Trophoblast cell (in vitro differentiated cells and primary cell): Measurements from ENCODE around the gene PCGF3.
"Not testable (repeated sequence)": the region's sequence is repeated elsewhere in the genome, so short reads cannot be mapped to it uniquely, and the experiment has no call there.

Source experiments
- DNase-seq, 2 donors: peaks; one replicate each; pipeline ENCODE4 v3.0.0-alpha.2; 2016
- H2AFZ ChIP-seq: 2 replicates; pipeline ENCODE4 v1.6.1; 2013; ENCODE audit warnings: low read length, moderate library complexity, mild to moderate bottlenecking; ENCODE audit not compliant: insufficient read depth, poor library complexity
- H2AK5ac ChIP-seq: 2 replicates; pipeline ENCODE4 v1.6.1; 2013; ENCODE audit warnings: mild to moderate bottlenecking, low read length
- H2BK120ac ChIP-seq: 2 replicates; pipeline ENCODE4 v1.6.1; 2013; ENCODE audit warnings: low read length, mild to moderate bottlenecking, moderate library complexity; ENCODE audit not compliant: insufficient read depth, poor library complexity
- H2BK12ac ChIP-seq: 2 replicates; pipeline ENCODE4 v1.6.1; 2013; ENCODE audit warnings: mild to moderate bottlenecking, low read length, moderate library complexity
- H2BK5ac ChIP-seq: 2 replicates; pipeline ENCODE4 v1.6.1; 2013; ENCODE audit warnings: low read length, low read depth, moderate library complexity, mild to moderate bottlenecking; ENCODE audit not compliant: poor library complexity
- H3K14ac ChIP-seq: 2 replicates; pipeline ENCODE4 v1.6.1; 2013; ENCODE audit warnings: mild to moderate bottlenecking, low read length
- H3K18ac ChIP-seq: 2 replicates; pipeline ENCODE4 v1.6.1; 2013; ENCODE audit warnings: mild to moderate bottlenecking, low read length
- H3K23ac ChIP-seq: 2 replicates; pipeline ENCODE4 v1.6.1; 2013; ENCODE audit warnings: low read length
- H3K27ac ChIP-seq: 2 replicates; pipeline ENCODE4 v1.5.1; 2013; ENCODE audit warnings: low read depth, mild to moderate bottlenecking, inconsistent platforms, low read length, moderate library complexity
- H3K27me3 ChIP-seq: 2 replicates; pipeline ENCODE4 v1.6.1; 2013; ENCODE audit warnings: inconsistent platforms, mild to moderate bottlenecking, low read length, moderate library complexity; ENCODE audit not compliant: insufficient read depth
- H3K36me3 ChIP-seq, 2 experiments: 1 replicate in 1 of 2; 2 replicates in 1 of 2; pipeline ENCODE4 v1.6.1; 2013; ENCODE audit warnings: low read length in 2 of 2, mild to moderate bottlenecking in 2 of 2, moderate library complexity in 1 of 2; ENCODE audit not compliant: insufficient read depth in 2 of 2, control insufficient read depth in 1 of 2
- H3K4ac ChIP-seq: 2 replicates; pipeline ENCODE4 v1.6.1; 2013; ENCODE audit warnings: low read depth, mild to moderate bottlenecking, low read length, moderate library complexity
- H3K4me1 ChIP-seq, 2 experiments: 1 replicate in 1 of 2; 2 replicates in 1 of 2; pipeline ENCODE4 v1.6.1; 2013; ENCODE audit warnings: low read length in 2 of 2, mild to moderate bottlenecking in 2 of 2, moderate library complexity in 1 of 2; ENCODE audit not compliant: insufficient read depth in 2 of 2, control insufficient read depth in 1 of 2
- H3K4me2 ChIP-seq: 2 replicates; pipeline ENCODE4 v1.6.1; 2013; ENCODE audit warnings: inconsistent platforms, mild to moderate bottlenecking, low read length, moderate library complexity
- H3K4me3 ChIP-seq: 2 replicates; pipeline ENCODE4 v1.5.1; 2013; ENCODE audit warnings: mild to moderate bottlenecking, low read depth, low read length, inconsistent platforms
- H3K79me1 ChIP-seq: one replicate; pipeline ENCODE4 v1.6.1; 2013; ENCODE audit warnings: low read length
- H3K79me2 ChIP-seq: 2 replicates; pipeline ENCODE4 v1.6.1; 2013; ENCODE audit warnings: low read length, mild to moderate bottlenecking; ENCODE audit not compliant: control insufficient read depth, insufficient read depth, poor library complexity
- H3K9ac ChIP-seq: 2 replicates; pipeline ENCODE4 v1.6.1; 2013; ENCODE audit warnings: mild to moderate bottlenecking, low read length
- H3K9me3 ChIP-seq: 2 replicates; pipeline ENCODE4 v1.6.1; 2013; ENCODE audit warnings: low read depth, mild to moderate bottlenecking, control low read depth, inconsistent platforms, low read length; ENCODE audit not compliant: insufficient read depth
- H4K12ac ChIP-seq: 2 replicates; pipeline ENCODE4 v1.6.1; 2013; ENCODE audit warnings: low read depth, mild to moderate bottlenecking, low read length, moderate library complexity
- H4K8ac ChIP-seq: 2 replicates; pipeline ENCODE4 v1.6.1; 2013; ENCODE audit warnings: low read depth, mild to moderate bottlenecking, low read length, moderate library complexity
- H4K91ac ChIP-seq: one replicate; pipeline ENCODE4 v1.6.1; 2013; ENCODE audit warnings: low read depth, mild to moderate bottlenecking, low read length, moderate library complexity
- WGBS: extraction: QIAGEN DNeasy Blood & Tissue Kit; methylation state at CpG from one replicate; pipeline ENCODE4 v1.1.7; 2013; ENCODE audit warnings: missing lambda C conversion rate; ENCODE audit not compliant: insufficient read length, insufficient coverage; ENCODE audit errors: extremely low coverage; 5-methylcytosine and 5-hydroxymethylcytosine counted together

The PCGF3 gene

DNA sequence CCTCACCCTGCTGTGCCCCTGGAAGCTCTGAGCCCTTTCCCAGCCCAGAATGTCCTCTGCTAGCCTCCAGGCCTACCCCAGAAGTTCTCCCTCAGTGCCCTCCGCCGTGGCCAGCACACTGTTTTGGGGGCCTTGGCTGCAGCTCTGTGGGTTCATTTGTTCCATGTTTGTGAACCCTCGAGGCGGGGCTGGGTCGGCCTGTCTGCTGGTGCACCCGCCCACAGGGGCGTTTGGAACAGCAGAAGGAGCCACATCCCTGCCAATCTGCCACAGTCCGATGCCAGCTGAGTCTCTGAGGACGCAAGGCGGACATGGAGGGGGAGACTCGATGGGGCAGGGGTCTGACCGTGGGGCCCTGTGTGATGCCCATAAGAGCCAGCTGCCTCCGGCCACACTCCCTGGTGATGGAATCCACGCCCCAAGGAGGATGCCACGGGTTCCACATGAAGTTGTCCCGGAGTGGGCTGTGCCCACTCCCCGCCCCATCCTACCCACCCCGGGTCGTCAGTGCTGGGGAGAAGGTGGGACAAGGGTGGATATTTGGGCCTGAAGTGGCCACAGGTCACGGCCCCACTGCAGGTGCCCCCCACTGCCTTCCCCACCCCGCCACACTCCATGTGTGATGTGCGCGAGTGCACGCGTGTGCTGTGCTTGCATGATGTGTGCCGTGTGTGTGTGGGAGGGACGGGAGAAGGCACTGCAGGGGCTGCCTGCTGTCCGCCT, 38.6 kb upstream of the PCGF3 start:
- H3K4me2 ChIP-seq: no peak overlapping the region
- peak overlapping the region; percentile 16 for H4K12ac ChIP-seq
- H3K9ac ChIP-seq: no peak overlapping the region
- H3K27ac ChIP-seq: no peak overlapping the region
- H3K4ac ChIP-seq: no peak overlapping the region
- no peak overlapping the region for H3K18ac ChIP-seq
- H4K91ac ChIP-seq: no peak overlapping the region
- no peak overlapping the region for H4K8ac ChIP-seq
- no peaks in the 10 kb centered on the region for H3K9me3 ChIP-seq
- H3K4me3 ChIP-seq: no peak overlapping the region
- no peak overlapping the region for H2BK12ac ChIP-seq
- H3K27me3 ChIP-seq: no peaks in the 10 kb centered on the region
- H2BK120ac ChIP-seq: no peak overlapping the region
- H2AFZ ChIP-seq: no peak overlapping the region
- no peak overlapping the region for H2BK5ac ChIP-seq
- peaks cover 4% of the 10 kb centered on the region for H3K79me2 ChIP-seq
- no peak overlapping the region for H3K14ac ChIP-seq
- H3K4me1 ChIP-seq: peaks cover 3 to 6% of the 10 kb centered on the region in 2 experiments
- H3K23ac ChIP-seq: no peak overlapping the region
- DNase-seq: no peak
- peaks cover 7 to 12% of the 10 kb centered on the region in 2 experiments for H3K36me3 ChIP-seq
- H3K79me1 ChIP-seq: peaks cover 3% of the 10 kb centered on the region
- H2AK5ac ChIP-seq: no peak overlapping the region
- WGBS: no CpG with 5 or more reads among the region's 28 CpGs

DNA sequence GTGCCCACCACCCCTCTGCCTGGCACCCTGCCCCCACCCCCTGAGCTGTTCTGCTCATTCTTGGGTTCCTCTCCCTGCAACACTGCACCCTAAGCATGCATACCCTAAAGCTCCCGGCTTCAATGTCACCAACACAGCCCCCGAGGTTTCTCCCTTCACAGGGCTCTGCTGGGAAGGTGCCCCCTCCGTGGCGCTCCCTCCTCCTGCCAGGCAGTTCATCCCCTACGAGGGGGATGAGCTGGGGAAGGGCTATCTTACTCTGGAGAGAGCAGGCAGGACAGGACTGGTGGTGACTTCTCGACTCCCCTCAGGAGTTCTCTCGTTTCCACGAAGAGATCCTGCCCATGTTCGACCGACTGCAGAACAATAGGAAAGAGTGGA, 38.1 kb upstream of the PCGF3 start:
- no peak for DNase-seq
- Histone ChIP-seq H2AK5ac (no peak overlapping the region), H3K9ac (no peak overlapping the region), H3K4me1 (peaks cover 3 to 6% of the 10 kb centered on the region in 2 experiments), H3K79me1 (peaks cover 3% of the 10 kb centered on the region), H3K27ac (no peak overlapping the region), H4K8ac (no peak overlapping the region), H3K18ac (no peak overlapping the region), H3K27me3 (no peaks in the 10 kb centered on the region), H3K4ac (no peak overlapping the region), H3K79me2 (peaks cover 4% of the 10 kb centered on the region), H2BK120ac (no peak overlapping the region), H3K9me3 (no peaks in the 10 kb centered on the region), H3K4me2 (no peak overlapping the region), H4K91ac (no peak overlapping the region), H2BK12ac (no peak overlapping the region), H3K4me3 (no peak overlapping the region), H3K14ac (no peak overlapping the region), H3K23ac (no peak overlapping the region), H4K12ac (no peak overlapping the region), H2AFZ (no peak overlapping the region), H2BK5ac (no peak overlapping the region), H3K36me3 (peaks cover 12 to 16% of the 10 kb centered on the region in 2 experiments)
- no CpG with 5 or more reads among the region's 10 CpGs for WGBS

DNA sequence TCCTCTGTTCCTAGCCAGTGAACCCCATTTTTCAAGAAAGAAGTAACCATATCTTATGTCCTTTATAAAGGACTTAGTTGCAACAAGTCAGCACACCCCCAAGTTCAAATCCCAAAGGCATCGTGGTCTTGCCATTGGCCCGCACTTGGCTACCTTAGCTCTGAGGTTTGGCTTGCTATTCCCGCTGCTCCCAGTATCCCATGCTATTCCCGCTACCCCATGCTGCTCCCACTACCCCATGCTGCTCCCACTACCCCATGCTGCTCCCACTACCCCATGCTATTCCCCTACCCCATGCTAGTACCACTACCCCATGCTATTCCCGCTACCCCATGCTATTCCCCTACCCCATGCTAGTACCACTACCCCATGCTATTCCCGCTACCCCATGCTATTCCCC, 37.4 kb upstream of the PCGF3 start:
- H3K36me3 ChIP-seq: peaks cover 17 to 21% of the 10 kb centered on the region in 2 experiments
- H3K4me3 ChIP-seq, H2AFZ ChIP-seq, H2BK12ac ChIP-seq, DNase-seq, H2BK120ac ChIP-seq, H2BK5ac ChIP-seq, H3K9me3 ChIP-seq, H4K8ac ChIP-seq, H3K9ac ChIP-seq, H3K14ac ChIP-seq, H3K4ac ChIP-seq, H3K27ac ChIP-seq, H3K79me1 ChIP-seq, H3K79me2 ChIP-seq, H4K91ac ChIP-seq, H3K4me1 ChIP-seq, H3K27me3 ChIP-seq, H3K18ac ChIP-seq, H4K12ac ChIP-seq, H2AK5ac ChIP-seq, H3K23ac ChIP-seq, H3K4me2 ChIP-seq: not testable (repeated sequence)
- no CpG with 5 or more reads among the region's 6 CpGs for WGBS

DNA sequence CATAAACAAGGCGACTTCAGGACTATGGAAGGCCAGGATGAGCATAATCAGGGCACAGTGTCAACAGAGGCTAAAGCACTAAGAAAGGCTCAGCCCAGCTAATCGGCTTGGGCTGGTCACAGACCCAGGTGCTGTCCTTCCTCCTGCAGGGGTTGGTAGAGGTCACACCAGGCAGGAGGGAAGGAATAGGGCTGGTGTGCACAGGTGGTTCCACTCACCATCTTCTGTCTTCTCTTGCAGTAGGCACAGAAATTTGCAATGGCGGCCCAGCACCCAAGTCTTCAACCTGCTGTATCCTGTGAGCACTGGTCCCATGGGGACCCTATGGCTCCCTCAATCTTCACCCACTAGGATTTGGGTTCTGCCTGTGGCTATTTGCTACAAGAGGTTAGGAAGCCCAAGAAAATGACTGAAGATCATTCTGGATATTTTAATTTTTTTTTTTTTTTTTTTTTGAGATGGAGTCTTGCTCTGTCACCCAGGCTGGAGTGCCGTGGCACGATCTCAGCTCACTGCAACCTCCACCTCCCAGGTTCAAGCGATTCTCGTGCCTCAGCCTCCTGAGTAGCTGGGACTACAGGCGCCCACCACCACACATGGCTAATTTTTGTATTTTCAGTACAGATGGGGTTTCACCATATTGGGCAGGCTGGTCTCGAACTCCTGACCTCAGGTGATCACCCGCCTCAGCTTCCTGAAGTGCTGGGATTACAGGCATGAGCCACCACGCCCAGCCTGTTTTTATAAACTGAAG, 35.6 kb upstream of the PCGF3 start:
- not testable (repeated sequence) for H4K91ac ChIP-seq, H2BK12ac ChIP-seq, H3K14ac ChIP-seq, H3K4me1 ChIP-seq, H4K12ac ChIP-seq, H3K9ac ChIP-seq, H3K27me3 ChIP-seq, H3K4ac ChIP-seq, H3K79me2 ChIP-seq, H2BK5ac ChIP-seq, H3K4me3 ChIP-seq, H4K8ac ChIP-seq, H3K4me2 ChIP-seq, H3K9me3 ChIP-seq, DNase-seq, H3K18ac ChIP-seq, H2AFZ ChIP-seq, H2BK120ac ChIP-seq, H2AK5ac ChIP-seq, H3K23ac ChIP-seq, H3K27ac ChIP-seq
- Histone ChIP-seq H3K79me1 (peaks cover 11% of the 10 kb centered on the region), H3K36me3 (peaks cover 17 to 21% of the 10 kb centered on the region in 2 experiments)
- no CpG with 5 or more reads among the region's 11 CpGs for WGBS
